HUES64 (cell line): ENCODE data around the gene PEDS1.
A peak's percentile ranks its signal among the peaks of the same experiment; 100 is the strongest.

Experiments
- H3K27ac ChIP-seq: 2 replicates; pipeline ENCODE4 v1.7.0; 2013; ENCODE audit warnings: low read depth, low read length, inconsistent platforms
- H3K27me3 ChIP-seq: 2 replicates; pipeline ENCODE4 v1.6.1; 2013; ENCODE audit warnings: mild to moderate bottlenecking, low read length; ENCODE audit not compliant: insufficient read depth
- H3K36me3 ChIP-seq: 2 replicates; pipeline ENCODE4 v1.6.1; 2013; ENCODE audit warnings: mild to moderate bottlenecking, low read length; ENCODE audit not compliant: insufficient read depth
- H3K4me1 ChIP-seq: 2 replicates; pipeline ENCODE4 v1.6.1; 2013; ENCODE audit warnings: mild to moderate bottlenecking, low read length, moderate library complexity; ENCODE audit not compliant: insufficient read depth
- H3K4me3 ChIP-seq: 2 replicates; pipeline ENCODE4 v1.5.1; 2013; ENCODE audit warnings: mild to moderate bottlenecking, low read length, moderate library complexity
- H3K9ac ChIP-seq: 2 replicates; pipeline ENCODE4 v1.6.1; 2013; ENCODE audit warnings: mild to moderate bottlenecking, low read depth, low read length
- H3K9me3 ChIP-seq: 2 replicates; pipeline ENCODE4 v1.6.1; 2013; ENCODE audit warnings: low read depth, low read length; ENCODE audit not compliant: insufficient read depth
- WGBS: fragments of 150-250, 120-280 bp; methylation state at CpG from one replicate; pipeline ENCODE4 v1.1.7; 2013; ENCODE audit warnings: missing lambda C conversion rate; 5-methylcytosine and 5-hydroxymethylcytosine counted together

The PEDS1 gene

GRCh38 chr20:50118203-50118602, 35.3 kb downstream of the PEDS1 start:
- Histone ChIP-seq H3K9ac (no peak overlapping the region), H3K4me3 (no peak overlapping the region), H3K4me1 (0 out of 2 replicates have a peak, but pooled peaks cover 4% of the 10 kb centered on the region), H3K9me3 (no peaks in the 10 kb centered on the region), H3K27ac (no peak overlapping the region), H3K27me3 (no peaks in the 10 kb centered on the region), H3K36me3 (no peaks in the 10 kb centered on the region)
- 100% methylated on average over 2 of the region's 2 CpGs for WGBS

GRCh38 chr20:50116368-50116999, 37.0 kb downstream of the PEDS1 start:
- H3K36me3 ChIP-seq, result no peaks in the 10 kb centered on the region
- 91% methylated on average over 19 of the region's 19 CpGs for whole genome bisulfite sequencing

GRCh38 chr20:50115591-50116367, 37.7 kb downstream of the PEDS1 start:
- Histone ChIP-seq H3K4me3 (peak overlapping the region; percentile 79), H3K36me3 (no peaks in the 10 kb centered on the region), H3K27ac (no peak overlapping the region), H3K27me3 (no peaks in the 10 kb centered on the region), H3K9me3 (no peaks in the 10 kb centered on the region), H3K9ac (peak overlapping the region; percentile 73), H3K4me1 (peaks cover 9% of the 10 kb centered on the region; the same call in 1 of the 2 replicates)
- WGBS, result under 1% methylated on average over 23 of the region's 24 CpGs

More at GRCh38 chr20:50116368-50116999, 37.0 kb downstream of the PEDS1 start:
- Histone ChIP-seq H3K4me3 (peak overlapping the region; percentile 79), H3K4me1 (peaks cover 7% of the 10 kb centered on the region; the same call in 1 of the 2 replicates), H3K27ac (no peak overlapping the region), H3K27me3 (no peaks in the 10 kb centered on the region), H3K9ac (peak overlapping the region; percentile 50; the same call in 1 of the 2 replicates), H3K9me3 (no peaks in the 10 kb centered on the region)

GRCh38 chr20:50115041-50115512, 38.4 kb downstream of the PEDS1 start:
- peak overlapping the region; percentile 79 for H3K4me3 ChIP-seq
- H3K9me3 ChIP-seq, result no peaks in the 10 kb centered on the region
- H3K36me3 ChIP-seq, result no peaks in the 10 kb centered on the region
- H3K9ac ChIP-seq, result peak overlapping the region; percentile 73
- H3K27me3 ChIP-seq, result no peaks in the 10 kb centered on the region
- no peak overlapping the region for H3K27ac ChIP-seq
- 82% methylated on average over 6 of the region's 6 CpGs for WGBS
- peaks cover 9% of the 10 kb centered on the region; the same call in 1 of the 2 replicates for H3K4me1 ChIP-seq

GRCh38 chr20:50113420-50114224, 39.9 kb downstream of the PEDS1 start:
- H3K9ac ChIP-seq, result peak overlapping the region; percentile 89
- peaks cover 2% of the 10 kb centered on the region; the same call in 1 of the 2 replicates for H3K36me3 ChIP-seq
- no peaks in the 10 kb centered on the region for H3K27me3 ChIP-seq
- peak overlapping the region; percentile 93 for H3K4me3 ChIP-seq
- 38% methylated on average over 11 of the region's 11 CpGs for WGBS
- peaks cover 14% of the 10 kb centered on the region; the same call in 1 of the 2 replicates for H3K4me1 ChIP-seq
- H3K27ac ChIP-seq, result peak overlapping the region; percentile 76
- no peaks in the 10 kb centered on the region for H3K9me3 ChIP-seq

GRCh38 chr20:50112512-50113419, 40.8 kb downstream of the PEDS1 start, which contains the start of gene UBE2V1:
Gene UBE2V1, minus strand, starts transcription at chr20:50113150. Its CDS starts 22 bp downstream, at chr20:50113128.
- H3K9me3 ChIP-seq, result no peaks in the 10 kb centered on the region
- H3K4me1 ChIP-seq, result peaks cover 17% of the 10 kb centered on the region; the same call in 1 of the 2 replicates

GRCh38 chr20:50111829-50112495, 41.6 kb downstream of the PEDS1 start:
- Histone ChIP-seq H3K4me1 (peaks cover 19% of the 10 kb centered on the region; the same call in 1 of the 2 replicates), H3K9ac (peak overlapping the region; percentile 89), H3K27ac (no peak overlapping the region), H3K9me3 (no peaks in the 10 kb centered on the region), H3K4me3 (peak overlapping the region; percentile 93), H3K36me3 (peaks cover 6% of the 10 kb centered on the region; the same call in 1 of the 2 replicates), H3K27me3 (no peaks in the 10 kb centered on the region)
- 22% methylated on average over 9 of the region's 9 CpGs for WGBS

More at GRCh38 chr20:50112512-50113419, 40.8 kb downstream of the PEDS1 start, which contains the start of gene UBE2V1:
- WGBS, result under 1% methylated on average over 70 of the region's 70 CpGs
- Histone ChIP-seq H3K4me3 (peak within 1 kb of the TSS; percentile 93), H3K27me3 (no peaks in the 10 kb centered on the region), H3K27ac (peak within 1 kb of the TSS; percentile 76), H3K9ac (peak within 1 kb of the TSS; percentile 89), H3K36me3 (peaks cover 6% of the 10 kb centered on the region; the same call in 1 of the 2 replicates)

GRCh38 chr20:50111120-50111828, 42.2 kb downstream of the PEDS1 start:
- WGBS, result 70% methylated on average over 10 of the region's 10 CpGs
- Histone ChIP-seq H3K36me3 (peaks cover 6% of the 10 kb centered on the region; the same call in 1 of the 2 replicates), H3K27ac (no peak overlapping the region), H3K27me3 (no peaks in the 10 kb centered on the region), H3K4me3 (peak overlapping the region; percentile 93), H3K9me3 (no peaks in the 10 kb centered on the region), H3K9ac (no peak overlapping the region), H3K4me1 (peaks cover 19% of the 10 kb centered on the region; the same call in 1 of the 2 replicates)
